OCI-LY7 (cell line): ENCODE results near the gene PDGFRA. TPM values are rescaled to one million over a fixed set of nuclear protein-coding genes. Genes with fewer than 3 reads are reported as not detected.

Source experiments
- BruUV-seq: library from RNA; stranded (reverse); fragments of 400-500 nt; replicated peaks from 2 replicates; lab custom pipeline; 2021; lab: Mats Ljungman, UMichigan
- CTCF ChIA-PET: fragments of 300-600 bp; sonication (Branson Sonifier 250); formaldehyde crosslinking; loops from one replicate; lab custom pipeline; 2022; ENCODE audit warnings: antibody characterized with exemption; ENCODE audit not compliant: unreplicated experiment; lab: Charles Lee
- POLR2A ChIA-PET: fragments of 300-600 bp; sonication (Branson Sonifier 250); formaldehyde crosslinking; loops from one replicate; lab custom pipeline; 2022; ENCODE audit warnings: antibody characterized with exemption; lab: Charles Lee
- DNase-seq: peaks from one replicate; pipeline ENCODE4 v3.0.0-alpha.2; 2015; ENCODE audit warnings: low spot score
- H2AFZ ChIP-seq: fragments of 200-600 bp; sonication (generic), shearing (Covaris generic); 2 replicates; pipeline ENCODE4 v1.6.1; 2014; ENCODE audit warnings: mild to moderate bottlenecking, antibody characterized with exemption, low read length, moderate library complexity
- H3K27ac ChIP-seq: fragments of 200-600 bp; sonication (generic); 2 replicates; pipeline ENCODE4 v1.5.1; 2014; ENCODE audit warnings: mixed run types, low read depth, mild to moderate bottlenecking, moderate library complexity, low read length, inconsistent platforms; ENCODE audit not compliant: poor library complexity, severe bottlenecking
- H3K36me3 ChIP-seq: fragments of 200-600 bp; sonication (generic); 2 replicates; pipeline ENCODE4 v1.6.1; 2014; ENCODE audit warnings: mild to moderate bottlenecking, antibody characterized with exemption, low read length, moderate library complexity, mixed read lengths; ENCODE audit not compliant: insufficient read depth
- H3K4me1 ChIP-seq: fragments of 200-600 bp; sonication (generic); 2 replicates; pipeline ENCODE4 v1.5.1; 2014; ENCODE audit warnings: mild to moderate bottlenecking, low read length; ENCODE audit not compliant: insufficient read depth, poor library complexity, severe bottlenecking
- H3K4me2 ChIP-seq: fragments of 200-600 bp; sonication (generic); 2 replicates; pipeline ENCODE4 v1.6.1; 2014; ENCODE audit warnings: mild to moderate bottlenecking, low read length
- H3K4me3 ChIP-seq: fragments of 200-600 bp; sonication (generic); 2 replicates; pipeline ENCODE4 v1.5.1; 2014; ENCODE audit warnings: mild to moderate bottlenecking, low read depth, low read length; ENCODE audit not compliant: poor library complexity, severe bottlenecking
- H3K79me2 ChIP-seq: fragments of 200-600 bp; sonication (generic); 2 replicates; pipeline ENCODE4 v1.6.1; 2016; ENCODE audit warnings: low read depth, mild to moderate bottlenecking, low read length, moderate library complexity, mixed read lengths; ENCODE audit not compliant: insufficient read depth
- H3K9me2 ChIP-seq: fragments of 200-600 bp; sonication (generic); 2 replicates; pipeline ENCODE4 v1.6.1; 2016; ENCODE audit warnings: mild to moderate bottlenecking, low read length, mixed read lengths; ENCODE audit not compliant: insufficient read depth
- H3K9me3 ChIP-seq: fragments of 200-600 bp; sonication (generic); 2 replicates; pipeline ENCODE4 v1.6.1; 2014; ENCODE audit warnings: mild to moderate bottlenecking, mixed run types, low read length, mixed read lengths
- H4K20me1 ChIP-seq: fragments of 200-600 bp; sonication (generic); 2 replicates; pipeline ENCODE4 v1.6.1; 2014; ENCODE audit warnings: mild to moderate bottlenecking, antibody characterized with exemption, low read length, moderate library complexity, mixed read lengths; ENCODE audit not compliant: insufficient read depth
- EZH2phosphoT487 ChIP-seq: fragments of 200-600 bp; sonication (generic); IDR thresholded peaks from 2 replicates; pipeline ENCODE4 v1.6.1; 2018; ENCODE audit warnings: low read depth, borderline replicate concordance, mild to moderate bottlenecking, mixed run types, antibody characterized with exemption, low read length, moderate library complexity, mixed read lengths
- intact Hi-C: fragments of 100-400 bp; cut with micrococcal nuclease; formaldehyde crosslinking; loops from one replicate; pipeline ENCODE4 v1.10.0; 2022; ENCODE audit not compliant: unreplicated experiment
- total RNA-seq, 2 experiments: library from RNA; depleted of rRNA in 1 of 2; stranded (reverse); fragments of >200 nt in 1 of 2; shearing (Covaris generic) in 1 of 2; gene quantifications; 2 replicates each; pipeline ENCODE4 v1.2.3, GENCODE V29; 2014 to 2022
- TF ChIP-seq, protein P1 (sequence below): fragments of 200-600 bp; sonication (generic); conservative IDR thresholded peaks from 2 replicates; pipeline ENCODE4 v1.5.1; 2014; ENCODE audit warnings: mild to moderate bottlenecking, antibody characterized with exemption, low read length, moderate library complexity, mixed read lengths

PDGFRA gene
- total RNA-seq, 2 experiments from 2014 or later = not detected

DNA sequence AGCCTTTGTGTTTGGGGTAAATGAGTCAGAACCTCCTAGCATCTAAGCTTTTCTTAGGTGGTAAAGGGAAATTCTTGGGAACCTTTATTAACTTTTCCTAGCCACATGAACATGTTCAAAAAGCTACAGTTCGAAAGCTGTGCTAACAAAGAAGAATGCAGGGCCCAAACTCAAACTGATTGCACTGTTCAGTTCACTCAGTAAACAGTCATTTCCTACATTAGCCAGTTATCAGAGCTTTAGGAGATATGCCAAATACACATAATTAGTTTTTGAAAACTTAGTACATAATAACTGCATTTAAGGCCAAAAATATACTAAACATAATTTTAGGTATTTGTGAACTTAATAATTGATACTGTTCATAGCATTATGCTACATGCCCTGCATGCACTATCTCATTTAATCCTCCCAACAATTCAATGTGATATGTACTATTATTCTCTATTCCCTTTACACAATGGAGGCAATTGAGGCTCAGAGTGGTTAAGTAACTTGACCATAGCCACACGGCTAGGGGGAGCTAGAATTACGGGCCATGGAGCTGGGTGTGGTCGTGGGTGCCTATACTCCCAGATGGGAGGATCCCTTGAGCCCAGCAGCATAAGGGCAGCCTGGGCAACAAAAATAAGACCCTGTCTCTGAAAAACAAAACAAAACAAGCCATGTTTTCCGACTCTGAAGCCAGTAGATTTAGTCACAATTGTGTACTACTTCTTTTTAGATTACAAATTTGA, 43.9 kb upstream of the PDGFRA start:
- POLR2A ChIA-PET = interaction anchor here (0.7 to 1.1 kb wide), 7 partner anchors 8 to 1178 kb away, joined by 3 to 9 read pairs (median 3); no protein-coding TSS in a partner anchor
- no peaks in the 10 kb centered on the region for H3K79me2 ChIP-seq
- no peak overlapping the region for H3K4me3 ChIP-seq
- no peak overlapping the region for H3K27ac ChIP-seq
- H3K36me3 ChIP-seq = no peaks in the 10 kb centered on the region
- no peaks in the 10 kb centered on the region for H4K20me1 ChIP-seq
- BruUV-seq = no TSS peak
- H3K4me2 ChIP-seq = peak overlapping the region; percentile 37; the same call in 1 of the 2 replicates
- no peaks in the 10 kb centered on the region for H3K9me3 ChIP-seq
- no peak for TF ChIP-seq EZH2phosphoT487
- TF ChIP-seq, protein P1, sequence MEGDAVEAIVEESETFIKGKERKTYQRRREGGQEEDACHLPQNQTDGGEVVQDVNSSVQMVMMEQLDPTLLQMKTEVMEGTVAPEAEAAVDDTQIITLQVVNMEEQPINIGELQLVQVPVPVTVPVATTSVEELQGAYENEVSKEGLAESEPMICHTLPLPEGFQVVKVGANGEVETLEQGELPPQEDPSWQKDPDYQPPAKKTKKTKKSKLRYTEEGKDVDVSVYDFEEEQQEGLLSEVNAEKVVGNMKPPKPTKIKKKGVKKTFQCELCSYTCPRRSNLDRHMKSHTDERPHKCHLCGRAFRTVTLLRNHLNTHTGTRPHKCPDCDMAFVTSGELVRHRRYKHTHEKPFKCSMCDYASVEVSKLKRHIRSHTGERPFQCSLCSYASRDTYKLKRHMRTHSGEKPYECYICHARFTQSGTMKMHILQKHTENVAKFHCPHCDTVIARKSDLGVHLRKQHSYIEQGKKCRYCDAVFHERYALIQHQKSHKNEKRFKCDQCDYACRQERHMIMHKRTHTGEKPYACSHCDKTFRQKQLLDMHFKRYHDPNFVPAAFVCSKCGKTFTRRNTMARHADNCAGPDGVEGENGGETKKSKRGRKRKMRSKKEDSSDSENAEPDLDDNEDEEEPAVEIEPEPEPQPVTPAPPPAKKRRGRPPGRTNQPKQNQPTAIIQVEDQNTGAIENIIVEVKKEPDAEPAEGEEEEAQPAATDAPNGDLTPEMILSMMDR = peak; percentile 56; the same call in 1 of the 2 replicates
- CTCF ChIA-PET = no interaction called here
- intact Hi-C loops = no loop called here
- H2AFZ ChIP-seq = peak overlapping the region; percentile 48
- H3K9me2 ChIP-seq = no peaks in the 10 kb centered on the region
- peaks cover 13% of the 10 kb centered on the region for H3K4me1 ChIP-seq
- no peak for DNase-seq

DNA sequence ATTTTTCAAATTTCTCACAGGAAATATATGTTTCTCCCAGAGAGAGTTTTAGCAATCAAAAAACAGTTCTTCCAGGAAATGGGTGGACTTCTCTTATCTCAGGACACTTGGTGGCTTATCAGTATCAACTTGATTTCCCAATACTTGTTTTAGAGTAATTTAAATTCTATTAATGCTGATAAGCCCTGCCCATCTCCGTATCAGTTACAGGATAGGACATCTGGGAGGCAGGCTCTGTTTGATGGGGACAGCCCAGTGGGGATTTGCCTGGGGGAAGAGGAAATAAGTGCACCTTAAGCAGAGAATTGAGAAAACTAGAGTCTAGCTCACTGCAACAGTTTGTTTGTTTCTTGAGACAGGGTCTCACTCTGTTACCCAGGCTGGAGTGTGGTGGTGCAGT, 43.2 kb upstream of the PDGFRA start:
- BruUV-seq = no TSS peak
- H3K27ac ChIP-seq = no peak overlapping the region
- intact Hi-C loops = no loop called here
- no peaks in the 10 kb centered on the region for H3K9me2 ChIP-seq
- no peaks in the 10 kb centered on the region for H3K9me3 ChIP-seq
- H3K4me1 ChIP-seq = peaks cover 13% of the 10 kb centered on the region
- TF ChIP-seq, protein P1 = no peak
- TF ChIP-seq EZH2phosphoT487 = no peak
- no peak for DNase-seq
- H4K20me1 ChIP-seq = no peaks in the 10 kb centered on the region
- no peak overlapping the region for H3K4me3 ChIP-seq
- no peaks in the 10 kb centered on the region for H3K36me3 ChIP-seq
- H3K4me2 ChIP-seq = no peak overlapping the region
- no peak overlapping the region for H2AFZ ChIP-seq
- ChIA-PET POLR2A (interaction anchor here (0.6 to 1.1 kb wide), 3 partner anchors 8 to 291 kb away, joined by 3 read pairs; no protein-coding TSS in a partner anchor), CTCF (no interaction called here)
- H3K79me2 ChIP-seq = no peaks in the 10 kb centered on the region

DNA sequence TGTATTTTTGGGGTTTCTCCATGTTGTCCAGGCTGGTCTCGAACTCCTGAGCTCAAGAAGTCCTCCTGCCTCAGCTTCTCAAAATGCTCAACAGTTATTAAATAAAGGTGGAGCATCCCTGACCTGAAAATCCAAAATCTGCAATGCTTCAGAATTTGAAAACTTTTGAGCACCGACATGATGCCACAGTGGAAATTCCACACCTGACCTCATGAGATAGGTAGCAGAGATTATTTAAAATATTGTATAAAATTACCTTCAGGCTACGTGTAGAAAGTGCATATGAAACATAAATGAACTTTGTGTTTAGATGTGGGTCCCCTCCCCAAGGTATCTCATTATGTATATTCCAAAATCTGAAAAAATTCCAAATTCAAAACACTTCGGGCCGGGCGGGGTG, 42.7 kb upstream of the PDGFRA start:
- Histone ChIP-seq H3K9me2 (no peaks in the 10 kb centered on the region), H3K36me3 (no peaks in the 10 kb centered on the region), H3K4me2 (no peak overlapping the region), H4K20me1 (no peaks in the 10 kb centered on the region), H3K4me1 (peaks cover 13% of the 10 kb centered on the region), H3K9me3 (no peaks in the 10 kb centered on the region), H3K79me2 (no peaks in the 10 kb centered on the region), H3K27ac (no peak overlapping the region), H3K4me3 (no peak overlapping the region), H2AFZ (no peak overlapping the region)
- intact Hi-C loops = no loop called here
- TF ChIP-seq, protein P1 = no peak
- no peak for TF ChIP-seq EZH2phosphoT487
- CTCF ChIA-PET = no interaction called here
- no peak for DNase-seq
- BruUV-seq = no TSS peak
- POLR2A ChIA-PET = interaction anchor here (0.6 to 1.1 kb wide), 2 partner anchors 29 to 291 kb away, joined by 3 read pairs; no protein-coding TSS in a partner anchor
